GM15510 (cell line): ENCODE data around the gene PSMB7.

ENCODE experiments used
- POLR2A ChIP-seq: IDR thresholded peaks from 3 replicates; pipeline ENCODE4 v1.6.1; 2011; ENCODE audit warnings: borderline replicate concordance; ENCODE audit not compliant: insufficient read length; ENCODE audit errors: extremely low read depth

The PSMB7 gene

DNA sequence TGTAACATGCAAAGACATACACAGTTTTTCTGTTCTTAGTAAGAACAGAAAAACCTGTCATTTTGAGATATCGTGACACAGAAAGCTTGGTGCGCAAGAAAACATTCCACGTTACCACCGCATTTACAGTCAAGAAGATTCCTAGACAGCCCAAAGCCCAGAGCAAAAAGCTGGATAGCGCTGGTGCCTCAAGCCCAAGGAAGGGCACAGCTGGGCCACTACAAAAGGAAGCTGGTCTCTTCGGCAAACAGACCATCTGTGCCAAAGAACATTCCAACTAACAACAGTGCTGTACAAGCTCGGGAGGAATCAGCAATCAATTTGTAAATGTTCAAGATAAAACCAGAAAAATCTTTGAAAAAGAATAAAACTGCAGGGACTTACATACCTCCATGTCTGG lies 31.0 kb downstream of the PSMB7 start:
- no peak for TF ChIP-seq POLR2A

- no peak for TF ChIP-seq POLR2A
These were observed 33.9 kb downstream of the PSMB7 start for GRCh38 chr9:124381170-124381945.

- no peak for TF ChIP-seq POLR2A
These were observed 37.5 kb downstream of the PSMB7 start for GRCh38 chr9:124377551-124378406.

GRCh38 chr9:124376329-124376728 lies 38.9 kb downstream of the PSMB7 start:
- no peak for TF ChIP-seq POLR2A

DNA sequence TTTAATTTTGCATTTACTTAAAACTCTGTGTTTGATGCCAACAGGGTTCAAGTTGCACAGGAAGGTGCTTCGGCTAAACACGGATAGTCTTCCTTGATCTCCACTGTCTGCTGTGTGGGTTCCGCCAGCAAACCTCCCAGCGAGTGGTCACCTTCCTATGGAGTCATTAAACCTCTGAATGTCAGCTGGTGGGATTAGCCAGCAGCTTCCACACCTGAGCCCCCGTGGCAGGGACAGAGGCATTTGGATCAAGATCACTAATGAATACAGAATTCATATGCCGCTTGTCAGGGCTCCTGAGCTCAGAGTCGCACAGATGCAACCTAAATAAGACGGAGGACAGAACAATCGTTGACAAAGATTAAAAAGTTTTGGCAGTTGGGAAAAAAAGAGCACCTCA lies 39.5 kb downstream of the PSMB7 start:
- no peak for TF ChIP-seq POLR2A

DNA sequence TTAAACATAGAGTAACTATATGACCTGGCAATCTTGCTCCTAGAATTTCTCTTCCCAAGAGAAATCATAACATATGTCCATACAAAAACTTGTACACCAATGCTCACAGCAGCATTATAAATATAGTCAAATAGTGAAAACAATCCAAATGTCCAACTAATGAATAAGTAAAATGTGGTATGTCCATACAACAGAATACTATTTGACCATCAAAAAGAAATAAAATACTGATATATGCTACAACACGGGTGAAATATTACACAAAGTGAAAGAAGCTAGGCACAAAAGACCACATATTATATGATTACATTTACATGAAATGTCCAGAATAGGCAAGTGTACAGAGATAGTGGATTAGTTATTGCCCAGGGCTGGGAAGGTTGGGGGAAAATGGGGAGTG lies 41.4 kb downstream of the PSMB7 start:
- TF ChIP-seq POLR2A: no peak

GRCh38 chr9:124373386-124373785 lies 41.9 kb downstream of the PSMB7 start:
- no peak for TF ChIP-seq POLR2A

DNA sequence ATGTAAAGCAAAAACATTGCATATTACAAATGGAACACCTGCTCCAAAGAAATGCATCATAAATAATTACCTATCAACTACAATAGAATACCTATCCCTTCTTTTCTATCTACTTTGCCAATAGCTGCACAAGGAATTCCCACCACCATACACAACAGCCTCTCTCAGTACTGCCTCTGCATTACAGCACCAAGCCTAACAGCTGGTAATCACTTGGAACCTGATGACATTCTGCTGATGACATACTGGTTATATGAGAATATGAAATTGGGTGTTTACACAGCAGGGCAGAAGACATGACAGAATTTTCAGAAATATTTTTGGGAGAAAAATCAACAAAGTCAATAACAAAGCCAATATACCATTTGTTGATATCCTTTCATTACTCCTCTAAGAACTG lies 43.2 kb downstream of the PSMB7 start:
- TF ChIP-seq POLR2A: no peak

GRCh38 chr9:124370896-124371582 lies 44.2 kb downstream of the PSMB7 start:
- no peak for TF ChIP-seq POLR2A

DNA sequence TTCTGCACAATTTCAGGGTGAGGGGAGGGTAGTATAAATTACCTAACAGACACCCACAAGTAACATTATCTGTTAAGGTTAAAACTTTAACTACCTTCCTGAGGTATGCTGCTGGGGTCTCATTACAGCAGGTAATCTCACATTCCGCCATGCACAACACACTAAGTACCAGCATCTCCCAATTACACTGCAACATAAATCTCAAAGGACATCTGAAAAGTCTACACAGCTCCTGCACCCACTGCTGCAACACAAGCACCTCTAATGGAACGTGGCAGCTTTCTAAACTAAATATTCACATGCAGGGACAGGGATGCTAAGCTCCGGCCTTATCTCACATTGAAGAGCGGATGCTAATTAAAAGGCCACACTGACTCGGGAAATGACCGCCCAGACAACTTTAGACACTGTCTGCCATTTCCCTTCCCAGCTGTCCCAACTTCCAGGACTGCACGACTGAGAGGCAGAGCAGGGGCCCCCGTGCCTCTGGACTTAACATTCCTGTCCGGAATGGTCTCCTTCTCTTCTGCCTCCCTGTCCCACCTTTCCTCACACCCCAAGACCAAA lies 45.9 kb downstream of the PSMB7 start:
- no peak for TF ChIP-seq POLR2A

- TF ChIP-seq POLR2A: no peak
These were observed 46.5 kb downstream of the PSMB7 start for GRCh38 chr9:124368692-124369091.

GRCh38 chr9:124366476-124367220 lies 48.6 kb downstream of the PSMB7 start:
- TF ChIP-seq POLR2A: no peak

DNA sequence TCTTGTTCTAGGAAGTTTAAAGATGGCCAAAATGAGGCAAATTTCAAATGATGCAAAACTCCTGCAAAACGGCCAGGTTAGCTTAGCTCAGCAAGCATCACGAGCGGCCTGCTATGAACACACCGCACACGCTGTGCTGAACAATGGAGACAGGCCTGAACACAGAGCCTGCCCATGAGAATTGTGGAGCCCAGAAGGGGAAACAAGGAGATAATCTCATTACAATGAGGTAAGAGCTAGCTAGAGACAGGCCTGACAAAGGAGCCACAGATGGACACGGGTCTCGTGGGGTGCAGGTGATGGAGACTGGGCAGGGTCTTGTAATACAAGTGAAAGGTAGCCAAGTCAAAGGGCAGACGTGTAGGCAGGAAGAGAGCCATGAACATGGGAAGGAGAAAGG lies 50.2 kb downstream of the PSMB7 start:
- TF ChIP-seq POLR2A: no peak

DNA sequence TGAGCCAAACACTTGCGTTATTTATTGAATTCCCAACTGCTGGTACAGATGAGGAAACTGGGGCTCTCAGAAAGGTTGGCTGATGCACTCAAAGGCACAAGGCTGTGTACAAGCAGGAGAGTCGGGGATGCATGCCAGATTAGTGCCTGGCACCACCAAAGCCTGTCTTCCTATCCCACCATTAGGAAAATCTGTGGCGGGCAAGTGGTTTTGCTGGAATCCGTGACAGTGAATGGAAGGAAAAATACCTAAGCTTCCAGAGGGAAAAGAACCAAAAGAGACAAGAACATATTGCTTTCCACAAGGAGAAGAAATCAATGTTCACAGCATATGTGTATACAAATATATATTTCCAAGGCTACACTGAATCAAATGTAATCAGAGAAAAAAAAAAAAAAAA lies 51.1 kb downstream of the PSMB7 start:
- no peak for TF ChIP-seq POLR2A
